GM08714 (cell line): ENCODE measurements around the gene IL21R.
"Not testable (repeated sequence)": the region's sequence is repeated elsewhere in the genome, so short reads cannot be mapped to it uniquely, and the experiment has no call there.

ENCODE experiments used
- H3K4me3 ChIP-seq: fragments of 200-500 bp; sonication (Bioruptor generic); 2 replicates; pipeline ENCODE4 v1.5.1; 2014; ENCODE audit warnings: mild to moderate bottlenecking, low read length, inconsistent platforms
- ZNF274 ChIP-seq: IDR thresholded peaks from 2 replicates; pipeline ENCODE4 v1.6.1; 2012; ENCODE audit warnings: mild to moderate bottlenecking, low read depth, low read length

IL21R gene

DNA sequence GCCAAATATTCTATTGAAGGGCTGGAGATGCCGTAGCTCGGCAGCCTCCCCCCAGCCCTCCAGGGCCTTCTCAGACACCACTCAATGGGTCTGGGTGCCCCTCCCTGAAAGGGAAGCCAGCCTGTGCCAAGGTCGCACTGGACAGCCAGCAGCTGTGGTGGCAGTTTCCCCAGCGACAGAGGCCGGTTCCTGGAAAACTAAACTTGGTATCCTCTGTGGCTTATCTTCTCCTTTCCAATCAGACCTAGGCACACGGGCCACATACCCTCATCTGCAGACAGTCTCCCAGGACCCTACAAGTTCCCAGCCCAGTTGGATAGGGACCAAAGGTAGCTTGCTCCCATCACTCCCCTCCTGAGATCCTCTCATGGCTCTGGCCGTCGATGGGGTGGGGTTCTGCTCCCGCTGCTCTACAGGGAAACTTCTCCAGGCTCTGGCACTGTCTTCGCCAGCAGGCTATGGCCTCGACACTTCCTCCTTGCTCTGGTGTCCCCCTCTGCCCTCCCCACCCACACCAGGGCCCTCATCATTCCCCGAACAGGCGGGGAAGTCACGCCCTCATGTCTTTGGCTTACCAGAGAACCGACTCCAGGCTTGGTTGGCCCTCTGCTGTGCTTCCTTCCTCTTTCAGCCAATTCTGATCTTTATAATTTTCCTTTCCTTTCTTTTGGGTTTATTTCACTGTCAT is 18.3 kb upstream of the IL21R start:
- H3K4me3 ChIP-seq, result no peak overlapping the region
- no peak for TF ChIP-seq ZNF274

DNA sequence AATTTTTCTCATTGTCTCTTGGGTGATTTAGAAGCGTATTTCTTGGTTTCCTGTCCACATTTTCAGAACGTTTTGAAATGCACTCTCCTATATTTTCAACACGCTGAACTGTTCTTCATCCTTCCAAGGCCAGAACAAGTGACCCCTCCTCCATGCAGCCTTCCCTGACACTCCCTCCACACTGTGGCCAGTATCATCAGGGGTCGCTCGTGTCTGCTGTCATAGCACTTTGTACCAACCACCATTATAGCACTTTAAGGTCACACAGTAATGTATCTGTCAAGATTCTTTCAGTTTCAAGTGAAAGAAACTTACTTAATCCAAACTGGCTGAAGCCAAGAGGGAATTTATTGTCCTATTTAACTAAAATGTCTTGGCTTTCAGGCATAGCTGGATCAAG is 17.5 kb upstream of the IL21R start:
- no peak overlapping the region for H3K4me3 ChIP-seq
- no peak for TF ChIP-seq ZNF274

- H3K4me3 ChIP-seq, result no peak overlapping the region
- TF ChIP-seq ZNF274, result no peak
These were observed 16.6 kb upstream of the IL21R start for GRCh38 chr16:27385398-27385797.

DNA sequence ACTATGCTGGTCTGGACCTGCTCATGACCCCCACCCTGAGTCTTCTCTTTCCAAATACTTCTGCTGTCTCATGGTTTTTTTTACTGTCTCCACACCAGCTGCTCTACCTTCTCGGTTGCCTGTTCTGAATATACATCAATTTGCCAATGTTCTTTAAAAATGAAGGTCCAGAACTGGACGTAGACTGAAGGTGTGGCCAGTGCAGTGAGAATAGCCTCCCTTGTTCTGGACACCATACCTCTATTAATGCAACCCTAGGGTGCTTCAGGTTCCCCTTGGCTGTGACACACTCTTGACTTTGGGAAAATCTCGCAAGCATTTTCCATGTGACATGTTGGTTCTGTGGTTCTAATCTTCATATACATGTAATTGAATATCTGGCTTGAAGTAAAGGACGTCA is 15.3 kb upstream of the IL21R start:
- TF ChIP-seq ZNF274, result no peak
- no peak overlapping the region for H3K4me3 ChIP-seq

- no peak for TF ChIP-seq ZNF274
- no peak overlapping the region for H3K4me3 ChIP-seq
These were observed 14.2 kb upstream of the IL21R start for GRCh38 chr16:27387724-27388123.

DNA sequence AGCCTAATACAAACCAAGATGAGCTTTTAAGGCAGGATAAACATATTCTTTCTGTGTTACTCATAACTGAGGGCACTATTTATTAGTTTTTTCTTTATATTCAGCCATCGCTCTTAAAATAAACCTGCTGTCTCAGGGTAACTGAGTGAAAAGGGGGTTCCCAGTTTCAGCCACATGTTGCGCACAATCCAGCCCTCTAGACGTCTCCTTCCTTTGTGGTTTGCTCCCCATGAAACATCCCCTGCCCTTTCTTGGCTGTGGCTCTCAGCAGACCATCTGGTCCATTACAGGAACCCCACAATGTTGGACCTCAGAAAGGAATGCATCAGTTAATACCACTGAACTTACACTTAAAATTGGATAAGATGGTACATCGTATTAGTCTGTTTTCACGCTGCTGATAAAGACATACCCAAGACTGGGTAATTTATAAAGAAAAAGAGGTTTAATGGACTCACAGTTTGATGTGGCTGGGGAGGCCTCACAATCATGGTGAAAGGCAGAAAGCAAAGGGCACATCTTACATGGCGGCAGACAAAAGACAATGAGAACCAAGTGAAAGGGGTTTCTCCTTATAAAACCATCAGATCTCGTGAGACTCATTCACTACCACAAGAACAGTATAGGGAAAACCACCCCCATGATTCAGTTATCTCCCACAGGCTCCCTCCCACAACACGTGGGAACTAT is 12.6 kb upstream of the IL21R start:
- TF ChIP-seq ZNF274, result no peak
- no peak overlapping the region for H3K4me3 ChIP-seq

DNA sequence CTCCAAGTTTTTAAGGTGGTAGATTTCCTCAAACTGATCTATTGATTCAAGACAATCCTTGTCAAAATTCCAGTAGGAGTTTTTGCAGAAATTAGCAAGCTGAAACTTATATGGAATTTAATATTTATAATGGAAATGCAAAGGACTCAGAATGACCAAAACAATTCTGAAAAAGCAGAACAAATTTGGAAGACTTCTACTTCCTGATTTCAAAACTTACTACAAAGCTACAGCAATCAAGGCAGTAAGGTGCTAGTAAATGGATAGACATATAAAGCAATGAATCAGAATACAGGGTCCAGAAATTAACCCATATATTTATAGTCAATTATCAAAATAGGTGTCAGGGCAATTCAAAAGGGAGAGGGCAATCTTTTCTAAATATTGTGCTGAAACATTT is 11.8 kb upstream of the IL21R start:
- no peak for TF ChIP-seq ZNF274
- no peak overlapping the region for H3K4me3 ChIP-seq

DNA sequence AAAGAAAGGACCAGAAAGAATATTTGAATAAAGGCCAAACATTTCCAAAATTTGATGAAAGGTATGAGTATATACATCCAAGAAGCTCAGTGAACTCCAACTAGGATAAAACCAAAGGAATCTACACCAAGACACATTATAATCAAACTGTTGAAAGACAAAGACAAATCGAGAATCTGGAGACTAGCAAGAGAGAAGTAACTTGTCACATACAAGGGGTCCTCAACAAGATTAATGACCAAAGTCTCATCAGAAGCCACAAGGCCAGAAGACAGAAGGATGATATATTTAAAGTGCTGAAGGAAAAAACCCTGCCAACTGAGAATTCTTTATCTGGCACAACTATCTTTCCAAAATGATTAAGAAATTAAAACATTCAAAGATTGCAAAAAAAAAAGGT is 9.3 kb upstream of the IL21R start:
- no peak overlapping the region for H3K4me3 ChIP-seq
- TF ChIP-seq ZNF274, result no peak

DNA sequence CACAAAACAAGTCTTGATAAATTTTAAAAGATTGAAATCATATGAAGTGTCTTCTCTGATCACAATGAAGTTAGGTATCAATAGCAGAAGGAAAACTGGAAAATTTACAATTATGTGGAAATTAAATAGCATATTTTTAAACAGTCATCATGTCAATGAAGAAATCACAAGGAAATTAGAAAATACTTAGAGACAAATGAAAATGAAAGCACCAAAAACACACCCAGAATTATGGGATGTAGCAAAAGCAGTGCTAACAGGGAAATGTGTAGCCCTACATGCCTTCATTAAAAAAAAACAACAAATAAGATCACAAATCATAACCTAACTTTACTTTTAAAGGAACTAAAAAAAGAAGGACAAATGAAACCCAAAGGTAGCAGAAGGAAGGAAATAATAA is 7.5 kb upstream of the IL21R start:
- no peak for TF ChIP-seq ZNF274
- H3K4me3 ChIP-seq, result no peak overlapping the region

GRCh38 chr16:27398341-27398893 is 3.6 kb upstream of the IL21R start:
- H3K4me3 ChIP-seq, result not testable (repeated sequence)

DNA sequence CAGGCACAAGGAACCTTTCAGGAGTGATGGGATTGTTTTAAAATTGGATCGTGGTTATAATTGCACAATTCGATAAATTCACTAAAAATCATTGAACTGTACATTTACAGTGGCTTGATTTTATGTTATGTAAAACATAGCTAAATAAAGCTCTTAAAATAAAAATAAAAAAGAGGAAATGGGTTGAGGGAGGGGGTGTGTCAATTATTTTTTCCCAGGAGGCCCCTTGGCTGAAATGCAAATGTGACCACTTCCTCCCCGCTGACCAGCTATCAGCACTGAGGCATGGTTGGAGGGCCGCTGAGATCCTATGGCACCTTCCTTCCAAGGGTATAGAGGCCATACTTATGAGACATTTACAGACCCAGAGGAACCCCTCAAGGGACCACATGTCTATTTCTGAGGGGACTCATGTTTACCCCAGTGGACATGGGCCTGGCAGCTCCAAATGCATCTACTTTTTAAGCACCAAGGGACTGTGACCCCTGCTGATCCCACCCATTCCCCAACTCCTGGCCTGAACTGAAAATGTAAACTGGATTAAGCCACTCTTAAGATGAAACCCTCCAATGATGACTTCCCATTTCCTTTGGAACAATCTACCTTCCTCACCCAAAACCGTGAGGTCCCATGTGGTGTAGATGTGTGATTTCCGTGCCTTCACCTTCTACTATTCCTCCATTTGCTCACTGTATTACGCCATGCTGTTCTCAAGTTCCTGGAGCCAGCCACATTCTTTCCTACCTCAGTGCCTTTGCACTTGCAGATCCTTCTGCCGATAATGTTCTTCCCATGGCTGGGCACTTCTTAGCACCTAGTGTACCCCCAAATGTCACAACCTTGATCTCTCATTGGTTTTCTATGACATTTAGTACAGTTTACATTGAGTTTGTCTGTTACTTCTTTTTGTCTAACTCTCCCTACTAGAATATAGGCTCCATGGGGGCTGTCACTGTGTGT is 2.8 kb upstream of the IL21R start:
- no peak overlapping the region; the same call in 1 of the 2 replicates for H3K4me3 ChIP-seq
- no peak for TF ChIP-seq ZNF274

- no peak for TF ChIP-seq ZNF274
- no peak overlapping the region for H3K4me3 ChIP-seq
These were observed 2.0 kb upstream of the IL21R start for GRCh38 chr16:27399969-27400368.

DNA sequence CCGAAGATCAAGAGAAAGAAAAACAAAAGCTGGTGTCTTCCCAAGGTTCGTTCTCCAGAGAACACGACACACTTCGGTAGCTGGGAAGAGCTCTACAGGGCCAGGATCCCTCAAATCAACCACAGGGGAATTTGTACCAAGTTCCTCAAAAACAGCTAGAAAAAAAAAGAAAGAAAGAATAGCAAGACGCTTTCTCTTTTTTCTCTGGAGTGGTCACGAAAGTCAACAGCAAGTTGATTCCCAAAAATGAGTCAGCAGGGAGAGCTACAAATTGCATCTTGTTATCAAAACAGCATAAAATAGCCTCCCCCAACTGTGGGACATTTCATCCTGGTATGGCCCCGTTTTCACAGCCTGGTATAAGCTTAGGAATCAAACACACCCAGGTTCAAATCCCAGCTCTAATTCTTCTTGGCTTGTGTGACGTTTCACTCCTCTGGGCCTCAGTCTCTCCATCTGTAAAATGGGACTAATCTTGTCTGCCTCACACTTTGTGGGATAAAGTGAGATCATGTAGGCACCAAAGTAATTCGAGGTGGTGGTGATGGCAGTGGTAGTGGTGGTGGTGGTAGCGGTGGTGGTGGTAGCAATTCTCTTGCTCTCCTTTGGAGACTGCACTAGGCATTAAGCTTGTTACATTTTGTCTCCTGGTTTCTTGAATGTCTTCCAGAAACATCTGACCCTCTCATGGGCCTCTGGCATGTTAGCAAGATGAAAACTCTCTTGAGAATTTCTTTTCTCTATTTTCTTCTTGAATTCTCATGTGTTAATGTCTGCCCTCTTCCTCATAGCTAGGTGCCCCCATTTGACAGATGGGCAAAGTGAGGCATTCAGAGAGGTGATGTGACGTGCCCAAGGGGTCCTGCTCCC is 988 bp upstream of the IL21R start:
- no peak overlapping the region; the same call in 1 of the 2 replicates for H3K4me3 ChIP-seq
- no peak for TF ChIP-seq ZNF274
